GM18870 (cell line): ENCODE measurements around the gene DIPK1A.

Experiments used
- ATAC-seq: cut with Tn5 transposase; IDR thresholded peaks from one replicate; pipeline ENCODE4 v1.9.1; 2021; ENCODE audit warnings: moderate library complexity; ENCODE audit not compliant: unreplicated experiment

The DIPK1A gene

DNA sequence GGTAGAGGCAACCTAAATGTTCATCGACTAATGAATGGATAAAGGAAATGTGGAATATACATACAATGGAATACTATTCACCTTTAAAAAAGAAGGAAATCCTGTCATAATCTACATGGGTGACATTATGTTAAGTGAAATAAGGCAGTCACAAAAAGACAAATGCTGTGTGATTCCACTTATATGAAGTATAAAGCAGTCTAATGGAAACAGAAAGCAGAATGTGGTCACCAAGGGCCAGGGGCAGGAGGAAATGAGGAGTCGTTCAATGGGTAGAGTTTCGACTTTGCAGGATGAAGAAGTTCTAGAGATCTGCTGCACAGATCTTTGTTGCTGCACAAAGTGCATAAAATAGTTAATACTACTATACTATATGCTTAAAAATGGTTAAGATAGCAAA is 7.8 kb downstream of the DIPK1A start:
- peak; percentile 64 for ATAC-seq

DNA sequence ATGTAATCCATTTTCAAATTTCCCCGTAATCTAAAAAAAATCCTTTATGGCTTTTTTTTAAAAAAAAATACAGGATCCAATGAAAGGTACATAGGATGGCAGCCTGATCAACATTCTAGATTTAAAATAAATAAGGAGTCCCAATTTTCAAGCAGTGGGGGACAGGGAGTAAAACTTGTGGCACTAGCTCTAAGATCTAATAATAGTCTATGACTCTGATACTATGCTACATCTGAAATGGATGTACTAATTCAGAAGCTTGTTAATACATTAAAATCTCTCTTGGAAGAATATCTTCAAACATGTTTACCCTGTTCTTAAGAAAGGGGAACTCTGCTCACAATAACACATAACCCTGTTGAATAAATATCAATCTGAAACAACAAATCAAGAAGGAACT is 8.5 kb downstream of the DIPK1A start:
- no peak for ATAC-seq

DNA sequence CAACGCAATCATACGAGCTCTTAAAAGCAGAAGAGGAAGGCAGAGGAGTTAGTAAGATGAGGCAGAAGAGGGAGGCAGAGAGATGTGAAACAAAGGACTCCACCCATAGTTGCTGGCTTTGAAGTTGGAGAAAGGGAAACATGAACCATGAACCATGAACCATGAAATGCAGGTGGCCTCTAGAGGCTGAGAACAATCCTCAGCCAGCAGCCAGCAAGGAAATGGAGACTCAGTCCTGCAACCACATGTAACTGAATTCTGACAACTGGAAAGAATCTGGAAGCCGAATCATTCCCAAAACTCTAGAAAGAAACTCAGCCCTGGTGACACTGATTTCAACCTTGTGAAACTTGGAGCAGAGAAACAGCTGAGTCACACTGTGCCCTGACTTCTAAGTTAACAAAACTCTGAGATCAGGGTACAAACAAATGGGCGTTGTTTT is 10.1 kb downstream of the DIPK1A start:
- ATAC-seq: no peak

DNA sequence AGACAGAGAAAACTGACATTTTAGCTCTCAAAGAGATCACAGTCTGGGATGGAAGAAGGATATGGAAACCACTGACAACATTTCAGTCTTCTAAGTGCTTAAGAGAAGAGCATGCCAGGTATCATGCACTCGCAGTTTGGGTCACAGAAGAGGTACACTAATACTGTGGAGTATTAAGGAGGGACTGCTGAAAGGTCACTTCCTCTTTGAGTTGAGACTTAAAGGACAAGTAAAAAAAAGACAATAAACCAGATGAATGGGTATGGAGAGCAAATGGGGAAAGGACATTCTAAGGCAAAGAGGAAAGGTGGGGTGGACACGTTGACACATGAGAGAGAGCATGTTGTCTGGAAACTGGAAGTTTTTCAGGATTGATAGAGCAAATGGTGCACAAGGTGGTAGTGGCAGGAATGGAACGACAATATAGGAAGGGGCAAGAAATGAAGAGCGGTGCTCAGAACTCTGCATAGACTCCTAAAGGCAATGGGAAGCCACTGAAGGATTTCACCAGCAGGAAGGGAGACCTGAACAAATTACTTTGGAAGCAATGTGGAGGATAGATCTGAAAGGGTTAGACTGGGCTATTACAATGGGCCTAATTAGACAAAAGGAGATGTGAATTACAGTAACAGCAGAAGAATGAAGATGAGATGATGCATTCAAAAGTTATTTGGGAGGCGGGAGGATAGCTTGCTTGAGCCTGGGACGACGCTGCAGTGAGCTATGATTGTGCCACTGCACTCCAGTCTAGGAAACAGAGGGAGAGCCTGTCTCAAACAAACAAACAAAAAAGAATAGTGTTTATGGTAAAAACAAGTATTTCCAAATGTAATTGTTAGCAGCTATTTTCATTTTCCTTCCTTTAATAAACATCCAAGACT is 11.1 kb downstream of the DIPK1A start:
- no peak for ATAC-seq

DNA sequence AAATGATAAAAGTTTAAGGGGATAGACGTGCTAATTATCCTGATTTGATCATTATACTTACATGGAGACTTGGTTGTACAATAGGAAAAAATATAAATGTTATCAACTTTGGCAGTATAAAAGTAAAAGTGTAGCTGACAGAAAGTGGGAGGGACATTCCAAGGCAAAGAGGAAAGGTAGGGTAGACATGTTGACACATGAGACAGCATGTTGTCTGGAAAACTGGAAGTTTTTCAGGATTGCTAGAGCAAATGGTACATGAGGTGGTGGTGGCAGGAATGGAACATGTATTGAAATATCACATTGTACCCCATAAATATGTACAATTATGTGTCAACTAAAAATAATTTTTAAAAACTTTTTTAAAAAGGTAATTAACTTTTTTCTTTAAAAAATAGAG is 13.2 kb downstream of the DIPK1A start:
- no peak for ATAC-seq

DNA sequence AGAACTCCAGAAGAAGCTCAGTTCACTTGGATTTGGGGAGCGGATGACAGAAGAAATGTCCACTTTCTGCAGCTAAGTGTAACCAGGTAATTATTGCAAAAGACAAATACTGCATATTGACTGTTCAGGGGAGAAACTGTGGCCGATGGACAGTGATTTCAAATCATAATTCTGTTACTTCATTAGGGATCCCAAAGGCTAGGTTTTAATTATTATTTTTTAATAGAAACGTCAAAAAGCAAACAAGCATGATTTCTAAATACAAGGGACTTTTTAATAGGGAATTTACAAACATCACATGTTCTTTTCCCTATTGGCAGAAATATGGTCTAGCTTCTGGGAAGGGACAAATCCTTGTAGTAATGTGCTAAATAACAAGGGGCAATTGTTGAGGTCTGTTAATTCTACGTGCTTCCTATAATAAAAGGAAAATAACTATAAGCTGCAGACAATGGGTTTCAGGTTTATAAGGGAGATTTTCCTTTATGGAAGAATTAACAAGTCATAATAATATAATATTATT is 15.5 kb downstream of the DIPK1A start:
- ATAC-seq: no peak

DNA sequence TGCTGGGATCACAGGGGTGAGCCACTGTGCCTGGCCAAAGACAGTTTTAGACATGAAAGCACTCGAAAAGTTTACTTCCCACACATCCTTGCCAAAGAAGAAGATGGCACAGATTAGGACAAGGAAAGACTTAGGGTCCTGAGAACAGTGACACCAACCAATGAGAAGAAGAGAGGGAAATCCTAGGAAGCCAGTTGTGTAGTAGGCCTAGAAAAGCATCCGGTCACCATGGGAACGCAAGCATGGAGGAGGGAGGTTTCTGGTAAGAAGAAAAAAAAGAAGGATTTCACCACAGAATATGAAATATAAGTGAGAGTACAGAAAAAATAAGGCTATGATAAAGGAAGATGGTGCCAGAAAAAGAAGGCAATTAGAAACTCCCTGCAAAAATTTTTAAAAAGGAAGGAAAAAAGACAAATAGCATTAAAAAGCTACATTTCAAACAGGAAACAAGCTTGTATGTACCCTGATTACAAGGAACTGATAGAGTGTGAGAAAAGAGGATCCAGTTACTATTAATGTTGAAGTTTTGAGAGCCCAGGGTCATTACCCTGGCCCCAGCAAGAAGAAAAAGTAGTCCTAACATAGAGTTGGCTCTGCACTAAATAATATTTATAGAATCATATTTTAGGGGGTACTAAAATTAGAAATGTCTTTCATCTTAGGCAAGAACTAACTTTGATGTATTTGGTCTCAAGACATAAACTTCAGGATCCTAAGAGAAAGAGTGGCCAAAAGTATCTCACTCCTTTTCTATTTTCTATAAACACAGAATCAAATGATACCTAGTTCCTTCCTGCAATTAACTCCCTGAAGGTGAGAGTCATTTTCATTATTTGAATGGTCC is 16.1 kb downstream of the DIPK1A start:
- ATAC-seq: no peak

DNA sequence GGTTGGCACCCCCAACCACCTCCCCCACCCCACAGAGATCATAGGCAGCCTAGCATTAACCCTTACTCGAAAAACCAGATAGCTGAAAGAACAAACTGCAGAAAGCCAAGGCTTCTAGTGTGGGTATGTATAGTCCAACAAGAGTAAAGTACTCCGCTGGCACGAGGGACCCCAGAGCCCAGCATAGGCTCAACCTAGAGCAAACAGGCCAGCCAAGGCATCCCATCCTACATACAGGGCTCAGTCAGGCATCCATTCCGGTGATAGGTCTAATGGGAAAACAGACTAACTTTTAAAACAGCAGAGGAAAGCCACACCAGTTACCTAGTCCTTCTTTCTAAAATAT is 17.8 kb downstream of the DIPK1A start:
- ATAC-seq: no peak

DNA sequence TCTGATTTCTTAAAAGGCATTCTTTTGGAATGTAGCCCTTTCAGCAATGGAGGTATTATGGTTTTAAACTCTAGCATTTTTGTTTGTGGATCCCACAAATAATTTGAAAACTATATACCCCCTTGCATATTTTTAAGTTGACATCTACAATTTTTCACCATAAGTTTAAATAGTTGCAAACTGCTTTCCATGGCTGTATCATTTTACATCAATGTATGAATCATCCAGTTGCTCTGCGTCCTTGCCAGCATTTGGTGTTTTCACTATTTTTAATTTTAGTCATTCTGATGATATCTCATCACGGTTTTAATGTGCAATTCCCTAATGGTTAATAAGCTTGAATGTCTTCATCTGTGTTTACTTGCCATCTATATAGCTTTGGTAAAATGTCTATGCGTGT is 20.7 kb downstream of the DIPK1A start:
- ATAC-seq: no peak

DNA sequence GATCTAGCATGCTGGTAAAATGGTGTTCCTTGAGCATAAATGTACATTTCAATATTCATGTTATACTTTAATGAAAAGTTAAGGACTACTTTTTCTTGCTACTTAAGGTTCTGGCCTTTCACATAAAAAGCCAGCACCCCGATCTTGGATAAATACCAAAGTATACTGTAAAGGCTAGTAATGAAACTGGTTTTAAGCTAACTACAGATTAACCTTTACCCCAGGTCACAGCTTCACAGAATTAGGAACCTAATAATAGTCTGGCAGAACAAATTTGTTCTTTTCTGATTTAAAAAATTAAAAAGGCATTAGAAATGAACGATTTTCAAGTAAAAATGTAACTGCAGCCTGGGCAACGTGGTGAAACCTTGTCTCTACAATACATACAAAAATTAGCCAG is 23.5 kb downstream of the DIPK1A start:
- ATAC-seq: no peak

DNA sequence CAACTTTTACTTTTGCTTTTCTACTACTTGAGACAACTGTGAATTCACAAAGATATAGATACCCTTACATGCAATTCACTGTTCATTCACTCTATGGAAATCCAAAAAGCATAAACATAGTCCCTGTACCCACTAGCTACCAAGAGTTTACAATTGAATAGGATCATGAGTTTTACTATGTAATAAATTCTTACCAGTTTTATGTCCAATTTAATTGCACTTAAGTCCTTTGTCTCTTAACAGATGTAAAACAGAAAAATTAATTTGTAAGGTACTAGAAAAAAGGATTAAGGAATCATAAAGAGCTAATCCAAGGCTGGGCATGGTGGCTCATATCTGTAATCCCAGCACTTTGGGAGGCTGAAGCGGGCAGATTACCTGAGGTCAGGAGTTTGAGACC is 24.4 kb downstream of the DIPK1A start:
- ATAC-seq: no peak

DNA sequence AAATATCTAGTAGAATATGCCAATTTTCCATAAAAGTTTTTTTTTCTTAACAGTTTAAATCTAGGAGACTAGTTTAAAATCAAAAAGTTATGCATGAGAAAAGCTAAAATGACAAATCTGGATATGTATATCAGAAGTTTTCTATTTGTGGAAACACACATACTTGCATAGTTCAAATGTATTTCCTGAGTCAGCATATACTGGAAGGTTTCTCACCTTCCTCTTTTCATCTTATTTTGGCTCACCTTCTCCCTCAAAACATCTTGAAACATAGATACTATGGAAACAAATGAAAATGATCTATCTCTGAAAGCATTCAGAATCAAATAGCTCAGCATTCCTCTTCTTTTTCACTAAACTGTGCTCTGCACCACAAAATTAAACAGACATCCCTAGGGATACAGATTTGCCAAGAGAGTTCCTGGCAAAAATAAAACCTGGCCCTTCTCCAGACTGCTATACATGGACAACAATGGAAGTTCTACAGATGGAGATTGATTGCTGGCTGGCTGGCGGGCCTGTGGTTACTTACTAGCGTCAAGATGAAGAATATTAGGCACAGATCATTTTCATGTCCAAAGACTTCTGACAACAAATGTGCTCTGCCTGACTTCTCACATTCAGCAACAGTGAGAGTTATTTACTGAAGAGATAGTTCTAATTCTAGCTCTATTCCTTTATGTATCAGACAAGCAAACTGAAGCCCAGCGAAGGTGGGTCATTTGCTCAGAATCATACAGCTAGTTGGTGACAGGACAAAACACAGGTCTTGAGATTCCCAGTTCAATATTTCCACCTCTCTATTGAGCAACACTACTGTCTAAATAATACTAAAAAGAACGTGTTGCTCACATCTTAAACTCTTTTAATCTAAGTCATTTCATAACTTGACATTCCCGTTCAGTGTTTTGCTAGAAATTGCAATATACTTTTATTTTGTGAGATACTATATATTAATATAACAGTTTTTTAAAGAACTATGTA is 26.6 kb downstream of the DIPK1A start:
- ATAC-seq: no peak

DNA sequence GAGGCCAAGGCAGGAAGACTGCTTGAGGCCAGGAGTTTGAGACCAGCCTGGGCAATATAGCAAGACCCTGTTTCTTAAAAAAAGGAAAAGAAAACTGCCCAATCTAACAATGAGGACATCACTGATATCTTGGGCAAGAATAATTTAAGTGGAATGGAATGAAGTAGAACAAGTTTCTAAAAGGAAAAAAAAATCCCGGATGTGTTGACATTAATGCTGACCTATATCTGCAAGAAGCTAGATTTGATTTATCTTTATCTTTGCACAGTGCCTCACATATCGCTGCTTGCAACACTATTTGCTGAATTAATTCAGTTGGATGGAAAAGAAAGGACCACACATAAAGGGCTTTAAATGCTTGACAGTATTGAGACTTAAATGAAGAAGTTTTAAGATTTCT is 27.8 kb downstream of the DIPK1A start:
- no peak for ATAC-seq

DNA sequence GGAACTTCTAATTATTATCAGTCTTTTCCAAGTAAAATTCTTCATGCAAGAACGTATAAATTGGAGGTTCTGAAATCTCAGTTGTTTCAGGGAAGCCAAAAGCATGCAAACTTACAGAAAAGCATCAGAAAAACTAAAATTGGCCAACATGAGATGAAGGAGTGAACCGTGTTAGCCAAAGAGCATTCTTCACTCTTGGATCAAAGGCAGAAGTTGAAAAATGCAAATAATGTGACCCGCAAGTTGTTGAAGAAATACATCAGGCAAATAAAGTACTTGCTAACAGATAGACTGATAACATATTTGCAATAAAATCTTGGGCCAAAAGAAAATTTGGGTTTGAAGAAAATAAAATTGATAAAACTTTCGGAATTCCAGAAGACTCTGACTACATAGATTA is 29.6 kb downstream of the DIPK1A start:
- no peak for ATAC-seq

DNA sequence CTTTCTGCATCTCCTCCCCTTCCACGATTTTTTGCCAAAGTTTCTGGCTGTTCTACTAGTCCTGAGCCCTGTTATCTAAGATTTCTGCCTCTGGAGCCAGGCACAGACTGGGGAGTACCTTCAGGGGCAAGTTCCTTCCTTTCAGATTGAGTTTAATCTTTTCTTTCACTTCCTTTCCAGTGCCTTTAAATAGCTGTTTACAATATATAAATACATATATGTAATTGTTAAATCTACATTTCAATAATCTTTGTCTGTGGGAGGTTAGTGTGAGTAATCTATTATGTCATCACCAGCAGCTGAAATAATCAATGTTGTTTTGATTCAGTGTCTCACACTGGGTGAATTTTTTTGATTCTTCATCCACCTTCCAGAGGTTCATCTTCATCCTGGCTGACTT is 31.8 kb downstream of the DIPK1A start:
- no peak for ATAC-seq

DNA sequence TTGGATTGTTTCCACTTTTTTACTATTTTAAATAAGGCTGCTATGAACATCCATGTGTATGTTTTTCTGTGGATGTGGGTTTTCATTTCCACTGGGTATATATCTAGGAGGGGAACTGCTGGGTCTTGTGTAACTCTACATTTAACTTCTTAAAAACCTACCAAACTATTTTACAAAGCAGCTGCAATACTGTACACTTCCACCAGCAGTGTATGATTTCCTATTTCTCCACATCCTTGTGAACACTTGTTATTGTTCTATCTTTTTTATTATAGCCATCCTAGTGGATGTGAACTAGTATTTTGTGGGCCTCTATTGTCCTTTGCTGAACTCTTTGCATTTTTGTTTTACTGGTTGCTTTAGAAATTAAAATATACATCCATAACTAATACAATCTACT is 33.4 kb downstream of the DIPK1A start:
- no peak for ATAC-seq

DNA sequence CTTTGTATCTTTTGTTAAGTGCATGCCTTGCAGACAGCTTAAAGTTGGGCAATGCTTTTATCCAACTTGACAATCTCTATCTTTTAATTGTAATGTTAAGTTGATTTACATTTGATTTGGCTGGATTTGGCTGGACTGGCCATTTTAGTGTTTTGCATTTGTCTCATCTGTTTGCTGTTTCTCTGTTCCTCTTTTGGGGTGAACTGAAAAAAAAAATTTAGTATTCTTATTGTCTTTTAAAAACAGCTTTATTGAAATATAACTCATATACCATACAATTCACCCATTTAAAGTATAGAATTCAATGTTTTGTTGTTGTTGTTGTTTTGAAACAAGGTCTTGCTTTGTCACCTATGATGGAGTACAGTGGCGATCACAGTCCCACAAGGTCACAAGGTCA is 34.4 kb downstream of the DIPK1A start:
- no peak for ATAC-seq

DNA sequence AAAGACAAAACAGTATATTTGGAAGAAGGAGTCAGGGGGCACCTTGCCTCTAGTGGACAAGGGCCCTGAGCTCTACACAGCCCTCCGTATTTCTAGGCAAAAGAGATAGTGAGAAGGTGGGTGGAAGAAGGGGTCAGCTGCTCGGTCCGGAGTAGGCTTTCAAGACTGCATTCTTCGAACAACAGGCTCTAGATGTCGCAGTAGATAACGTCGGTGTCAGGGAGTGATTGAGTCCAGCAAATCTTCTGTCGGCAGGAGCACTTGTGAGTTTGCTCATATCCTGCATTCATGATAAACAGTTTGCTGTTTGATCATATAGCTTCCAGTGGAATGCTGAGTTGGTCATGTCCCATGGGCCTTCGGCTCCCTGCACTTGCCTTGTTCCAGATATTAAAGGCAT is 36.8 kb downstream of the DIPK1A start:
- ATAC-seq: no peak

DNA sequence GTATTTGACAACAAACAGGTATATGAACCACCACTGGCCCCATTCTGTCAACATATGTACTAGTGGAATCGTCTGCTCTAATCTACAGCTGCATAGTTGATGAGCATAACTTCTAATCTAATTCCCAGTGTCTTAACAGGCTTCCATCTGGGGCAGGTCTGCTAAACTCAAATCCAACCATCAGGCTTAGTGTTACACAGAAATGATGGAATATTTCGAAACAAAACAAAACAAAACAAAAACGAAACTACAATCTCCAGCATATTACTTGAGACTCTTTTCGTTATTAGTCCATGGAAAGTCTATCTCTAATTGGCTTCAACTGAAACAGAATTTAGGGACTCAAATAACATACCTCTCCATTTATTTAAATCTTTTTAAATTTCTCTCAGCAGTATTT is 37.6 kb downstream of the DIPK1A start:
- no peak for ATAC-seq

DNA sequence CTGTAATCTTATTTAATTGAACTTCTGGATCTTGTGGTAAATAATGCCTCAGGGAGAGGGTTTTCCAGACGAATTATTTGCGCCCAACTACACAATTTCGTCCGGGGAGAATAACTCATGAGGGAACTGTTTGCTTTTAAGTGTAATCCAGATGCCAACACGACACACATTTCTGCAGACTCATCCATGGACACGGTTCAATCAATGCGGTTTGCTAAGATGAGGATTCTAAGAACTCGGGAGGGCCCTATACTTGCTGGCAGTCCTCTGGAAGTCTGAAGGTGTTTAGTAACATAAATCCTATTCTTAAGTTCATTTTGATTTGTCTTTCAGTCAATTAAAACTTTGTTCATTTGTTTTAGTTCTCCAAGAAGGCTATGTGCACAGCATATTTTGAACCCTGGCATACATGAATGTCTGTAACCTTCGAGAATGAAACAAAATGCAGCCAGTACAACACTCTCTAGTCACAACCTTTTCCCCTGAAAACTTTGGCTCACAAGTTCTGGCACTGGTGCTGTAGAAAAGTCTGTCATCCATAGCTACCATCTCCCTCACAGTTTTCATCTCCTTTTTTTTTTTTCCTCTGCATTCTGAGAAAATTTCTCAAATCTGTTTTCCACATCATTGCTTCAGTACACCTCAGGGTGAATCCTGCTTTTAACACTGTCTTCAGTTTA is 38.8 kb downstream of the DIPK1A start:
- ATAC-seq: no peak
